Activated effector memory CD4-positive, alpha-beta T cell treated with anti-CD3 and anti-CD28 coated beads, Interleukin-2, amount 50 U/mL, for 16 hours (primary cell): ENCODE data around the gene SV2B.
"Not testable (repeated sequence)": the region's sequence is repeated elsewhere in the genome, so short reads cannot be mapped to it uniquely, and the experiment has no call there.

Source experiments
- DNase-seq: peaks from one replicate; pipeline ENCODE4 v3.0.0-alpha.2; 2020

SV2B gene, protein sequence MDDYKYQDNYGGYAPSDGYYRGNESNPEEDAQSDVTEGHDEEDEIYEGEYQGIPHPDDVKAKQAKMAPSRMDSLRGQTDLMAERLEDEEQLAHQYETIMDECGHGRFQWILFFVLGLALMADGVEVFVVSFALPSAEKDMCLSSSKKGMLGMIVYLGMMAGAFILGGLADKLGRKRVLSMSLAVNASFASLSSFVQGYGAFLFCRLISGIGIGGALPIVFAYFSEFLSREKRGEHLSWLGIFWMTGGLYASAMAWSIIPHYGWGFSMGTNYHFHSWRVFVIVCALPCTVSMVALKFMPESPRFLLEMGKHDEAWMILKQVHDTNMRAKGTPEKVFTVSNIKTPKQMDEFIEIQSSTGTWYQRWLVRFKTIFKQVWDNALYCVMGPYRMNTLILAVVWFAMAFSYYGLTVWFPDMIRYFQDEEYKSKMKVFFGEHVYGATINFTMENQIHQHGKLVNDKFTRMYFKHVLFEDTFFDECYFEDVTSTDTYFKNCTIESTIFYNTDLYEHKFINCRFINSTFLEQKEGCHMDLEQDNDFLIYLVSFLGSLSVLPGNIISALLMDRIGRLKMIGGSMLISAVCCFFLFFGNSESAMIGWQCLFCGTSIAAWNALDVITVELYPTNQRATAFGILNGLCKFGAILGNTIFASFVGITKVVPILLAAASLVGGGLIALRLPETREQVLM

GRCh38 chr15:91099995-91100813, at the start of gene SV2B:
Gene SV2B, plus strand, starts transcription at chr15:91100257. Its CDS starts 126,007 bp downstream, at chr15:91226264.
- DNase-seq, result peak; percentile 77

DNA sequence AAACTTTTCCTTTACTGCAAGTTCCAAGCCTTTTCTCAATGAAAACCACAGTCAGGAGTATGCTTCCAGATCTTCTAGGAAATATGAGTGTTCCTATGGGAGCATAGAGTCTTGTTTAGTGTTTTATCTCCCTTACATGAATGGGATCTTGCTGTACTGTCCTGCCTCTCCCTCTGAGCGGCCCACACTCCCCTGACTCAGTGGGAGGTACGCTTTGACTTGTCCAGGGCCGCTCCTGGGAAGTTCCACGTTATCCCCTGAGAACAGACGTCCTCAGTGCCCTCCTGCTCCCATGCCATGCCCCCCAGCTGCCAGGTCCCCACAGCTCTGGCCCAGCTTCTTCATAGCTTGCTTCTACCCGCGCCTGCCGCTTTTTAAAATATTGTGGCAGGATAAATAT, 48.8 kb upstream of the SV2B start:
- no peak for DNase-seq

GRCh38 chr15:91054816-91055215, 45.2 kb upstream of the SV2B start:
- DNase-seq, result no peak

GRCh38 chr15:91055548-91056331, 44.3 kb upstream of the SV2B start:
- DNase-seq, result peak; percentile 69

GRCh38 chr15:91061230-91061629, 38.8 kb upstream of the SV2B start:
- DNase-seq, result no peak

DNA sequence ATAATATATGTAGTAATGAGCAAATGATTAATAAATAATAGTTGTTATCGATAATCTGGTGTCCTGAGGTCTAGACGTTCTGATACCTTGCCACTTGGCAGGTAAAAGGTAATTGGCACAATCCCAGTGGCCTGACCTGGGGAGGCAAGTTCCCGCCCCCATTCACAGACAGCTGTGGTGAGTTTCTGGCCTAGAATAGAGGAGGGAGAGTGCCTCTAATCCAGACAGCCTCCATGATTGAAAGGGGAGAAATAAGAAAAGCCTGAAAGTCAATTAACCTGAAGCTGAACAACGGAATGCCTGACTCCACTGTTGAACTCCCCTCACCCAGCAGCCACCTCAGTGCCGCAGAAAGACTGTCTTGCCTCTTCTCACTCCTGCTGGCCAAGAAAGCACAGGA, 38.1 kb upstream of the SV2B start:
- no peak for DNase-seq

DNA sequence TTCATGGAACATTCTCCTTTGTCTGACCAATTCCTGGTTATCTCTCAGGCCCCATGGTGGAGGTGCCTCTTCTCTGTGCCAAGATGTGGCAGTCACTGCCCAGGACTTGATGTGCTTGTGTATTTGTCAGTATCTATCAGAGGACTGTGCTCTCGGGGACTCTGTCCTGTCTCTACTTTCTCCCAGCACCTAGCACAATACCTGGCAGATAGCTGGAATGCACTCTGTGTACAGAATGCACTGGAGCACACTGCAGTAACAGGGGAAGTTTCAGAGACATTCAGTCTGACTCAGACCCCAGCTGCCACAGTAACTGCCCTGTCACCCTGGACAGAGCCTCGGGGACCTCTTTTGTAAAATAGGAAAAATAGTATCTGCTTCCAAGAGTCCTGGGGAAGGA, 34.6 kb upstream of the SV2B start:
- no peak for DNase-seq

DNA sequence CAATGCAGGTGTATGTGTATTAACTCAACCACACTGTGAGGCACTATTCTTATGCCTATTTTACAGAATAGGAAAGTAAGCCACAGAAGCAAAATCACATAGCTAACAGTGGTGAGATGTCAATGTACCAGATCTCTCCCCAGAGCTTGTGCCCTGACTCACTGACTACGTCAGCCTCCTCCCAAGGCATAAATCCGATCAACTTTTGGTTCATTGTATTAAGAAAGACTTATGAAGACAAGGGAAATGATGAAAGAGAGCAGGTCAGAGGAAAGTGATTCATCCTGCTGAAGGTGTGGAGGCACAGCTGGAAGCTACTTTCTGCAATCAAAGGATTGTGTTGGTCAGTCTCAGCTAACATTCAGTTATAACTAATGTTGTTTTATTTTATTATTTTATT, 33.0 kb upstream of the SV2B start:
- no peak for DNase-seq

DNA sequence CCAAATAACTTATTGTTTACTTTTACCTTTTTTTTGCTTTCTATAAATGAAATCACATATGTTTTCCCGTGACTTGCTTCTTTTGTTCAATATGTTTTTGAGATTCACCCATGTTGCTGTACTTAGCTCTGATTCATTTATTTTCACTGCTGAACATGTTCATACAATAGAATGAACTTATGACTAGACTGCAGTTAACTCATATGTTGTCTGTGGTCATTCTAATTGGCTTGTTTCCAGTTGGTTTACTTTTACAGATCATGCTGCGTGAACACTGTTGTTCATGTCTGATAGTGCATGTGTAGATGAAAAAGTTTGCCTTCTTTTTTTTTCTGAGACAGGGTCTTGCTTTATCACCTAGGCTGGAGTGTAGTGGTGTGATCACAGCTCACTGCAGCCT, 31.6 kb upstream of the SV2B start:
- DNase-seq, result no peak

DNA sequence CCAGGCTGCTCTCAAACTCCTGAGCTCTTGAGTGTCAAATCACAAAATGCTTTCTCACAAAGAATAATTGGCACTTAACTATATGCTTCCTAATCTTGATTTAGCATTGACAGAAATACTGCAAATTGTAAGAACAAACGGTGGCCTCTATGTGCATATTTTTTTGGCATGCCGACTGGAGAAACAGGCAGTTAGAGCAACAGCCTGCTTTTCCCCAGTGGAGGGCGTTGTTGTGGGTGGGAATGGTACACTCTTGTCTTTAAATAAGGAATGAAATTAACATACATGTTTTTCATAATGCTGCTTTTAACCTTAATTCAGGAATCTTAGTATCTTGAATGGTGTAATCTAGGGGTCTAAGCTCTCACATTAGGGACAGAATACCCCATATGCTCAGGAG, 31.1 kb upstream of the SV2B start:
- DNase-seq, result no peak

GRCh38 chr15:91070872-91071271, 29.2 kb upstream of the SV2B start:
- no peak for DNase-seq

GRCh38 chr15:91072161-91072560, 27.9 kb upstream of the SV2B start:
- DNase-seq, result no peak

DNA sequence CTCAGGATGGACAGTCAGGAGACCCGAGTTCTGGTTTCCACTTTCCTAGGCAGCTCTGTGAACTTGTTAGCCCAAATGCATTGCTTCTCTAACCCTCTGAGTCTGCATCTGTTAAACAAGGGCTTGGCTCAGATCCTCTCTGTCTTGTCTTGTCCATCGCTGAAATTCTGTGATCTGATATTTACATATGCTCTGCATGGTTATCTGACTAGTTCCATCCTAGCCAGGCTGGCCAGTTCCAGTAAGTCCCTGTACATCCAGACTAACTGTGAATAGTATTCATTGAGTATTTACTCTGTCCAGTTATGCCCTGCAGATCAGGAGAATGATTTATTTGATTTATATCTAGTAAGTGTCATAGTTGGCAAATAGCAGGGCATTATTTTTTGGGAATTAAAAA, 27.0 kb upstream of the SV2B start:
- no peak for DNase-seq

GRCh38 chr15:91073768-91074167, 26.3 kb upstream of the SV2B start:
- no peak for DNase-seq

DNA sequence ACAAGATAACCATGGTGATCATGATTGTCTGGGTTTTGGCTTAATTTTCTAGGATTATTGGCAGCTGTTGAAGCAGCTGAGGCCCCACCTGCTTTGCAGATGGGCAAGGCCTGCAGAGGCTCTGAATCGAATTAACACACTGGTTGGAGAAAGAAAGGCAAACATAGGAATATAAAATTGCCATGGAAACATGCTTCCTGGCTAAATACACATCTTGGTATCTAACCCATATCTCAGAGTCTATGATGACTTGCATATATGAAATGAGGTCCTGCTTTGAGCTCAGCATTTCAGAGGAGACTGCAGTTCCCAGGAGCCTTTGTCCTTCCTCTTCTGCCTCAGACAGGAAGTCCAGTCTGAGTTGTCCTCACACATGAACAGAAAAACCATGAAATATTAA, 24.3 kb upstream of the SV2B start:
- no peak for DNase-seq

GRCh38 chr15:91077029-91077428, 23.0 kb upstream of the SV2B start:
- no peak for DNase-seq

DNA sequence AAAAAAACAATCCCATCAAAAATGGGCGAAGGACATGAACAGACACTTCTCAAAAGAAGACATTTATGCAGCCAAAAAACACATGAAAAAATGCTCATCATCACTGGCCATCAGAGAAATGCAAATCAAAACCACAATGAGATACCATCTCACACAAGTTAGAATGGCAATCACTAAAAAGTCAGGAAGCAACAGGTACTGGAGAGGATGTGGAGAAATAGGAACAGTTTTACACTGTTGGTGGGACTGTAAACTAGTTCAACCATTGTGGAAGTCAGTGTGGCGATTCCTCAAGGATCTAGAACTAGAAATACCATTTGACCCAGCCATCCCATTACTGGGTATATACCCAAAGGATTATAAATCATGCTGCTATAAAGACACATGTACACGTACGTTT, 6.2 kb upstream of the SV2B start:
- DNase-seq, result not testable (repeated sequence)

DNA sequence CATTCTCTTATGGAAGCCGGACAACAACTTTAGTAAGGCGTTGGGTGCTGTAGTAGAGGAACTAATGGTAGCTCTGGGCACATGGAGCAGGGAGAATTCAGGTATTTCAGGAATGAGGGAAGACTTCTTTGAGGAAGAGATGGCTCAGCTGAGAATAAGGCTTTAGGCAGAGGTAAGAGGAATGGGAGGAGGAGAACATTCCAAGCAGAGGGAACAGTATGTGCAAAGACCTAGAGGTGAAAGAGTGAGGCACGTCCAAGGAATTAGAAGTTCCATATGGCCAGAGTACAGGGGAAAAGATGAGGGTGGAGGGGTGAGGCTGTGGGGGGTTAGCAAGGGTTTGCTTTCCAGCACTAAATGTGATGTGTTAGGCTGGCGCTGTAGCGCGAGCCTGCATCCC, 1.6 kb upstream of the SV2B start:
- no peak for DNase-seq

GRCh38 chr15:91099616-91099994, 452 bp upstream of the SV2B start:
- peak; percentile 72 for DNase-seq

- no peak for DNase-seq
These were observed 954 bp downstream of the SV2B start for GRCh38 chr15:91100814-91101607.

DNA sequence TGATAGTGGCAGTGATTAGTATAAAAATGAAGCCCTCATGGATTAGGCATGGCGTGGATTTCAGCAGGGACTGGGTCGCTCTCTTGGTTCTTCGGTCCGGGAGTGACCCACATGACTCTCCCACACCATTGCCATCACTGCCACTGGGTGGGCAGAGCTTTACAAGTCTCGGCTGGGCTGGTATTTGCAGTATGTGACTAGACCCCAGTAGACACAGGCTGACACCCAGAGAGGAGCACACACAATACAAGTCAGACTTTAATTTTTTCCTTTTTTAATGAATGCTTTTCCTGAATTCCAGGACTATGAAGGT, 1.5 kb downstream of the SV2B start:
- no peak for DNase-seq
